GM21526 (cell line): Measurements from ENCODE around the gene SEC11A.

Source experiments
- ATAC-seq: cut with Tn5 transposase; IDR thresholded peaks from one replicate; pipeline ENCODE4 v1.9.1; 2021; ENCODE audit warnings: moderate library complexity; ENCODE audit not compliant: unreplicated experiment, low FRiP score

Gene SEC11A

GRCh38 chr15:84740691-84741090, 24.8 kb upstream of the SEC11A start:
- no peak for ATAC-seq

GRCh38 chr15:84737005-84737404, 21.1 kb upstream of the SEC11A start:
- no peak for ATAC-seq

- peak; percentile 51 for ATAC-seq
These were observed 20.4 kb upstream of the SEC11A start for GRCh38 chr15:84736375-84736774.

- peak; percentile 27 for ATAC-seq
These were observed 19.6 kb upstream of the SEC11A start for GRCh38 chr15:84735480-84736061.

- peak; percentile 60 for ATAC-seq
These were observed 19.0 kb upstream of the SEC11A start for GRCh38 chr15:84734794-84735479.

- no peak for ATAC-seq
These were observed 15.8 kb upstream of the SEC11A start for GRCh38 chr15:84731774-84732173.

- no peak for ATAC-seq
These were observed 11.5 kb upstream of the SEC11A start for GRCh38 chr15:84727429-84727828.

GRCh38 chr15:84725001-84725491, 9.1 kb upstream of the SEC11A start:
- ATAC-seq: no peak

GRCh38 chr15:84722628-84723027, 6.7 kb upstream of the SEC11A start:
- ATAC-seq: no peak

- ATAC-seq: no peak
These were observed 5.4 kb upstream of the SEC11A start for GRCh38 chr15:84721371-84721770.

- no peak for ATAC-seq
These were observed 401 bp downstream of the SEC11A start for GRCh38 chr15:84715441-84716035.

- no peak for ATAC-seq
These were observed 1.1 kb downstream of the SEC11A start for GRCh38 chr15:84714821-84715220.

GRCh38 chr15:84714372-84714771, 1.6 kb downstream of the SEC11A start:
- no peak for ATAC-seq

- no peak for ATAC-seq
These were observed 12.1 kb downstream of the SEC11A start for GRCh38 chr15:84703808-84704207.

- ATAC-seq: no peak
These were observed 12.9 kb downstream of the SEC11A start for GRCh38 chr15:84702961-84703482.

GRCh38 chr15:84699538-84700191, 16.3 kb downstream of the SEC11A start:
- ATAC-seq: no peak

GRCh38 chr15:84697236-84697990, 18.5 kb downstream of the SEC11A start:
- ATAC-seq: no peak

GRCh38 chr15:84696757-84697156, 19.2 kb downstream of the SEC11A start:
- ATAC-seq: no peak

- ATAC-seq: no peak
These were observed 25.6 kb downstream of the SEC11A start for GRCh38 chr15:84690342-84690741.

- ATAC-seq: no peak
These were observed 26.1 kb downstream of the SEC11A start for GRCh38 chr15:84689858-84690257.
